CD4-positive, alpha-beta memory T cell (primary cell): ENCODE data around the gene MAN1C1. TPM values are rescaled to one million over a fixed set of nuclear protein-coding genes. Genes with fewer than 3 reads are reported as not detected.
"Not testable (repeated sequence)": the region's sequence is repeated elsewhere in the genome, so short reads cannot be mapped to it uniquely, and the experiment has no call there.

Experiments
- CTCF ChIA-PET: fragments of 350-600 bp; sonication (Branson Sonifier 250); formaldehyde crosslinking; loops from one replicate; lab custom pipeline; 2021; ENCODE audit warnings: inconsistent platforms; ENCODE audit not compliant: partially characterized antibody; lab: Charles Lee
- POLR2A ChIA-PET: fragments of 350-600 bp; sonication (Branson Sonifier 250); formaldehyde crosslinking; loops from one replicate; lab custom pipeline; 2021; ENCODE audit not compliant: partially characterized antibody; lab: Charles Lee
- DNase-seq, 5 donors: peaks; one replicate each; pipeline versions ENCODE4 v3.0.0 to v3.0.0-alpha.2; 2020 to 2022; ENCODE audit warnings: mixed read lengths in 1 of 5
- H3K27ac ChIP-seq: one replicate; pipeline ENCODE4 v1.7.0; 2013; ENCODE audit warnings: low read depth, low read length
- H3K27me3 ChIP-seq: 2 replicates; pipeline ENCODE4 v1.7.0; 2013; ENCODE audit warnings: mild to moderate bottlenecking, low read length, moderate library complexity; ENCODE audit not compliant: insufficient read depth
- H3K36me3 ChIP-seq: 2 replicates; pipeline ENCODE4 v1.7.0; 2013; ENCODE audit warnings: mild to moderate bottlenecking, low read length, moderate library complexity; ENCODE audit not compliant: insufficient read depth
- H3K4me1 ChIP-seq: 2 replicates; pipeline ENCODE4 v1.7.0; 2013; ENCODE audit warnings: mild to moderate bottlenecking, low read length, moderate library complexity; ENCODE audit not compliant: insufficient read depth
- H3K4me3 ChIP-seq, 2 donors: one replicate each; pipeline ENCODE4 v1.7.0; 2013; ENCODE audit warnings: low read length in 2 of 2, mild to moderate bottlenecking in 1 of 2
- H3K9me3 ChIP-seq, 2 donors: one replicate each; pipeline ENCODE4 v1.7.0; 2013; ENCODE audit warnings: low read length in 2 of 2, control low read depth in 1 of 2; ENCODE audit not compliant: control insufficient read depth in 1 of 2
- H3K27ac Mint-ChIP-seq, 7 donors: one replicate each; pipeline ENCODE4 v1.8.0; 2020 to 2021; ENCODE audit warnings: mixed read lengths in 7 of 7, mild to moderate bottlenecking in 6 of 7, inconsistent platforms in 3 of 7, moderate library complexity in 3 of 7
- H3K27me3 Mint-ChIP-seq, 2 donors: one replicate each; pipeline ENCODE4 v1.8.0; 2020 to 2021; ENCODE audit warnings: mixed read lengths in 2 of 2
- H3K36me3 Mint-ChIP-seq, 2 donors: one replicate each; pipeline ENCODE4 v1.8.0; 2020 to 2021; ENCODE audit warnings: mixed read lengths in 2 of 2, inconsistent platforms in 1 of 2, mild to moderate bottlenecking in 1 of 2
- H3K4me1 Mint-ChIP-seq, 4 donors: one replicate each; pipeline ENCODE4 v1.8.0; 2020 to 2021; ENCODE audit warnings: mixed read lengths in 4 of 4, mild to moderate bottlenecking in 1 of 4
- H3K4me3 Mint-ChIP-seq, 8 donors: one replicate each; pipeline ENCODE4 v1.8.0; 2020 to 2021; ENCODE audit warnings: mixed read lengths in 8 of 8, mild to moderate bottlenecking in 7 of 8, moderate library complexity in 6 of 8, inconsistent platforms in 3 of 8
- H3K9me3 Mint-ChIP-seq, 8 donors: one replicate each; pipeline ENCODE4 v1.8.0; 2020 to 2021; ENCODE audit warnings: mixed read lengths in 8 of 8, mild to moderate bottlenecking in 5 of 8, inconsistent platforms in 3 of 8, moderate library complexity in 1 of 8
- intact Hi-C: fragments of 100-400 bp; cut with micrococcal nuclease; formaldehyde crosslinking; loops from one replicate; pipeline ENCODE4 v1.15.1; 2023
- polyA plus RNA-seq, 2 donors: library from polyadenylated mRNA; unstranded; fragments of 300-500 nt; fragmentation: Illumina TruSeq; gene quantifications; one replicate each; pipeline ENCODE4 v1.2.3, GENCODE V29; 2021
- total RNA-seq, 2 experiments: library from RNA; stranded (reverse); gene quantifications; one replicate each; pipeline ENCODE4 v1.2.3, GENCODE V29; 2021

The MAN1C1 gene
- total and polyA plus RNA-seq, 4 experiments from 2014 or later, result 3.6 to 45.1 (median 26.5) TPM

DNA sequence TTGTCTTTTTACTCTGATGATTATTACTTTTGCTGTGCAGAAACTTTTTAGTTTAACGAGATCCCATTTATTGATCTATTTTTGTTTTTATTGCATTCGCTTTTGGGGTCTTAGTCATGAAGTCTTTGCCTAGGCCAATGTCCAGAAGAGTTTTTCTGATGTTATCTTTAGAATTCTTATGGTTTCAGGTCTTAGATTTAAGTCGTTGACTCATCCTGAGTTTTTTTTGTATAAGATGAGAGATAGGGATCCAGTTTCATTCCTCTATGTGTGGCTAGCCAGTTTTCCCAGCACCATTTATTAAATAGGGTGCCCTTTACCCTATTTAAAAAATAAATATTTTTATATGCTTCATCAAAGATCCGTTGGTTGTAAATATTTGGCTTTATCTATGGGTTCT, 13.2 kb downstream of the MAN1C1 start:
- POLR2A ChIA-PET, result no interaction called here
- intact Hi-C loops, result no loop called here
- no peaks in the 10 kb centered on the region for H3K27me3 ChIP-seq
- H3K27ac ChIP-seq, result no peak overlapping the region
- no peaks in the 10 kb centered on the region for H3K36me3 ChIP-seq
- H3K4me1 ChIP-seq, result peaks cover 65% of the 10 kb centered on the region
- Mint-ChIP-seq H3K27me3 (no peaks in the 10 kb centered on the region), H3K4me1 (peaks cover 51 to 89% (median 70%) of the 10 kb centered on the region in 4 donors), H3K9me3 (peaks cover 0 to 4% (median 0%) of the 10 kb centered on the region in 8 donors), H3K36me3 (peaks cover 11 to 16% of the 10 kb centered on the region in 2 donors), H3K4me3 (peak overlapping the region; percentile 50 to 93 (median 61)), H3K27ac (peak overlapping the region in 6 of 7 donors; percentile 55 to 96 (median 68))
- H3K9me3 ChIP-seq, result no peaks in the 10 kb centered on the region
- no peak overlapping the region for H3K4me3 ChIP-seq
- CTCF ChIA-PET, result interaction anchor here (3.2 kb wide), 1 partner anchor 10 kb away, joined by 25 read pairs; no protein-coding TSS in a partner anchor
- no peak for DNase-seq

DNA sequence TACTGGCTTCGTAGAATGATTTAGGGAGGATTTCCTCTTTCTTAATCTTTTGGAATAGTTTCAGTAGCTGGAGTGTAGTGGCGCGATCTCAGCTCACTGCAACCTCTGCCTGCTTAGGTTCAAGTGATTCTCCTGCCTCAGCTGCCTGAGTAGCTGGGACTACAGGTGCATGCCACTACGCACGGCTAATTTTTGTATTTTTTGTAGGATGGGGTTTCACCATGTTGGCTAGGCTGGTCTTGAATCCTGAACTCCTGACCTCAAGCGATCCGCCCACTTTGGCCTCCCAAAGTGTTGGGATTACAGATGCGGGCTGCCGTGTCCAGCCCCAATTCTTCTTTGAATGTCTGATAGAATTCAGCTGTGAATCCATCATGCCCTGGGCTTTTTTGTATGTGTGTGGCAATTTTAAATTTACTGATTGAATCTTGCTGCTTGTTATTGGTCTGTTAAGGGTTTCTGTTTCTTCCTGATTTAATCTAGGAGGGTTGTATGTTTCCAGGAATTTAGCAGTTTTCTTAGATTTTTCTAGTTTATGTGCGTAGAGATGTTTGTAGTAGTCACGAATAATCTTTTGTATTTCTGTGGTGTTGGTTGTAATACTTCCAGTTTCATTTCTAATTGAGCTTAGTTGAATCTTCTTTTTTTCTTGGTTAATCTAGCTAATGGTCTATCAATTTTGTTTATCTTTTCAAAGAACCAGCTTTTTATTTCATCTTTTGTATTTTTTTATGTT, 15.3 kb downstream of the MAN1C1 start:
- Histone ChIP-seq H3K4me3 (peak overlapping the region in 1 of 2 donors; percentile 33), H3K27me3 (no peaks in the 10 kb centered on the region), H3K4me1 (peaks cover 64% of the 10 kb centered on the region), H3K36me3 (no peaks in the 10 kb centered on the region), H3K27ac (peak overlapping the region; percentile 57), H3K9me3 (no peaks in the 10 kb centered on the region)
- intact Hi-C loops, result loop anchor here (2.0 kb wide), 1 partner anchor 13 kb away; no protein-coding TSS in a partner anchor
- CTCF ChIA-PET, result interaction anchor here (0.9 to 3.2 kb wide), 6 partner anchors 9 to 195 kb away, joined by 3 to 25 read pairs (median 7); no protein-coding TSS in a partner anchor
- Mint-ChIP-seq H3K36me3 (peaks cover 18 to 20% of the 10 kb centered on the region in 2 donors), H3K4me3 (peak overlapping the region; percentile 73 to 93 (median 84)), H3K4me1 (peaks cover 49 to 74% (median 60%) of the 10 kb centered on the region in 4 donors), H3K9me3 (peaks cover 0 to 10% (median 6%) of the 10 kb centered on the region in 8 donors), H3K27me3 (no peaks in the 10 kb centered on the region), H3K27ac (peak overlapping the region; percentile 59 to 98 (median 95))
- POLR2A ChIA-PET, result interaction anchor here (0.8 to 2.7 kb wide), 9 partner anchors 9 to 191 kb away, joined by 3 to 29 read pairs (median 9); partner anchors contain the start of gene MAN1C1
- peak in 2 of 5 donors; percentile 29 to 33 for DNase-seq

DNA sequence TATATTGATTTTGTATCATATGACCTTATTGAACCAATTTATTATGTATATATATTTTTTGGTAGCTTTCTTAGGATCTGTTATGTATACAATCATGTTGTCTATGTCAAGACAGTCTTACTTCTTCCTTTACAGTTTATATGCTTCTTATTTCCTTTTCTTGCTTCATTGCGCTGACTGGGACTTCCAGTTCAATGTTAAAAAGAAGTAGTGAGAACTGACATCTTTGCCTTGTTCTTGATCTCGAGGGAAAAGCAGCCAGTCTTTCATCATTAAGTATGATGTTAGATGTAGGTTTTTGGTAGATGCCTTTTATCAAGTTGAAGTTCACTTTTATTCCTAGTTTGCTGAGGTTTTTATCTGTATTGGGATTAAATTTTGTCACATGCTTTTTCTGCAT, 17.5 kb downstream of the MAN1C1 start:
- Histone ChIP-seq H3K27ac (no peak overlapping the region), H3K27me3 (no peaks in the 10 kb centered on the region), H3K4me3 (no peak overlapping the region), H3K4me1 (peaks cover 57% of the 10 kb centered on the region), H3K36me3 (no peaks in the 10 kb centered on the region), H3K9me3 (no peaks in the 10 kb centered on the region)
- Mint-ChIP-seq H3K9me3 (peaks cover 0 to 19% (median 15%) of the 10 kb centered on the region in 8 donors), H3K27me3 (no peaks in the 10 kb centered on the region), H3K4me3 (peak overlapping the region in 5 of 8 donors; percentile 31 to 73 (median 49)), H3K27ac (peak overlapping the region; percentile 26 to 82 (median 59)), H3K36me3 (peaks cover 28 to 32% of the 10 kb centered on the region in 2 donors), H3K4me1 (peaks cover 43 to 73% (median 60%) of the 10 kb centered on the region in 4 donors)
- POLR2A ChIA-PET, result interaction anchor here (1.0 kb wide), 1 partner anchor 13 kb away, joined by 3 read pairs; no protein-coding TSS in a partner anchor
- no peak for DNase-seq
- CTCF ChIA-PET, result no interaction called here
- intact Hi-C loops, result no loop called here

DNA sequence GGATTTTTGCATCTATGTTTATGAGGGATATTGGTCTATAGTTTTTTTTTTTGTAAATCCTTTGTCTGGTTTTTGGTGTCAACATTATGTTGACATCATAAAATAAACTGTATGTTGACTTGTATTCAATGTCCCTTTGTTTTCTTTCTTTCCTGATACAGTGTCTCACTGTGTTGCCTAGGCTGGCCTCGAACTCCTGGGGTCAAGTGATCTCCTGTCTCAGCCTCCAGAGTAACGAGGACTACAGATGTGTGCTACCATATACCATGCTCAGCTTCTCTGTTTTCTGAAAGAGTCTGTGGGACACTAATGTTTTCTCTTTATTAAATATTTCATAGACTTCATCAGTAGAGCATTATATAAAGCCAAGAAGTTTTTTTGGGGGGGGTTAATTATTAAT, 18.3 kb downstream of the MAN1C1 start:
- Histone ChIP-seq H3K27me3 (no peaks in the 10 kb centered on the region), H3K27ac (no peak overlapping the region), H3K36me3 (no peaks in the 10 kb centered on the region), H3K9me3 (no peaks in the 10 kb centered on the region), H3K4me3 (no peak overlapping the region), H3K4me1 (peaks cover 55% of the 10 kb centered on the region)
- ChIA-PET CTCF (no interaction called here), POLR2A (interaction anchor here (1.7 kb wide), 1 partner anchor 18 kb away, joined by 6 read pairs; the partner anchor contains the start of gene MAN1C1)
- no peaks in the 10 kb centered on the region for H3K27me3 Mint-ChIP-seq
- DNase-seq, result no peak
- H3K27ac Mint-ChIP-seq, result peak overlapping the region in 2 of 7 donors; percentile 58 to 59
- intact Hi-C loops, result no loop called here
- H3K9me3 Mint-ChIP-seq, result peaks cover 0 to 23% (median 18%) of the 10 kb centered on the region in 8 donors
- peaks cover 39 to 70% (median 56%) of the 10 kb centered on the region in 4 donors for H3K4me1 Mint-ChIP-seq
- H3K36me3 Mint-ChIP-seq, result peaks cover 32 to 37% of the 10 kb centered on the region in 2 donors
- peak overlapping the region in 2 of 8 donors; percentile 41 for H3K4me3 Mint-ChIP-seq

DNA sequence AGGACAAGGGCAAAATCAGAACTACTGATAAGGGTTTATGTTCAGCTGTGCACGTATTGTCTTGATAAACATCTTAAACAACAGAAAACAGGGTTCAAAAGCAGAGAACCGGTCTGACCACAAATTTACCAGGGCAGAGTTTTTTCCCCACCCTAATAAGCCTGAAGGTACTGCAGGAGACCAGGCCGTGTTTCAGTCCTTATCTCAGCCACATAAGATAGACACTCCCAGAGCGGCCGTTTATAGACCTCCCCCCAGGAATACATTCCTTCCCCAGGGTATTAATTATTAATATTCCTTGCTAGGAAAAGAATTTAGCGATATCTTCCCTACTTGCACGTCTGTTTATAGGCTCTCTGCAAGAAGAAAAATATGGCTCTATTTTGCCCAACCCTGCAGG, 19.6 kb downstream of the MAN1C1 start:
- Mint-ChIP-seq H3K9me3 (peaks cover 0 to 23% (median 18%) of the 10 kb centered on the region in 8 donors), H3K36me3 (peaks cover 32 to 37% of the 10 kb centered on the region in 2 donors), H3K4me3 (peak overlapping the region in 1 of 8 donors; percentile 22), H3K27ac (peak overlapping the region in 3 of 7 donors; percentile 15 to 81 (median 42)), H3K4me1 (peaks cover 41 to 69% (median 58%) of the 10 kb centered on the region in 4 donors)
- H3K27me3 Mint-ChIP-seq, H3K27me3 ChIP-seq, DNase-seq, H3K4me3 ChIP-seq, H3K36me3 ChIP-seq, H3K27ac ChIP-seq, intact Hi-C loops, H3K9me3 ChIP-seq: not testable (repeated sequence)
- ChIA-PET POLR2A (interaction anchor here (1.7 kb wide), 2 partner anchors 19 to 139 kb away, joined by 3 to 6 read pairs; partner anchors contain the start of gene MAN1C1), CTCF (interaction anchor here (0.9 kb wide), 1 partner anchor 17 kb away, joined by 4 read pairs; no protein-coding TSS in a partner anchor)
- H3K4me1 ChIP-seq, result peaks cover 55% of the 10 kb centered on the region

DNA sequence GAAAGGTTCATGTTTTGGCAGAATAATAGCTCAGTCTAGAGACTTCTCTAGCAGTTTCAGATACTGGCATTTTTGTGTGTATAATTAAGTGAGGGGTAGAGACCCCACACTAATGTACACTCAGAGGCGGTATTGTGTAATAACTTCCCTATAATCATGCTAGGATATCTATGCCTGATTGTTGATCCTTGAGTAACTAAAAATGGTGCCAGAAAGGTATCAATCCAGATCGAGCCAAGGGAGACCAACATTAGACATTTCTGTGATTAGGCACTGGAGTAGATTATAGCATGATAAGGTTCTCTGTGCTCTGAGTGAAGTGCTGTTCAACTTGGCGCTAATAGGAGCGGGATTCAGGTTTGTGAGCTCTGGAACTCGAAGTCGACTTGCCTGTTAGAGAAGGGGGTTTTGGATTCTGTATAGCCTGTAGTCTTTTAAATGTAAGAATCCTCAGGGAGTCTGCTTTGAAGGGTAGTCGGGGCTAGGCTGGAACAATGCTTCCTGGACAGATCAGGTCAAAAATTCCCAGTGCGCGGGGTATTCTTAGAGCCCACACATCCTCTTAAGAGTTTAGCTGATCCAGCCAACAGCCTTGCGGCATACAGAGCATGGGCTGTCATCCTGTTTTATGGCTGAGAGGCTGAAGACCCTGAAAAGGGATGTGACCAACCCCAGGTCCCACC, 24.2 kb downstream of the MAN1C1 start:
- no peak for DNase-seq
- peaks cover 62% of the 10 kb centered on the region for H3K4me1 ChIP-seq
- intact Hi-C loops, result no loop called here
- H3K27me3 ChIP-seq, result no peaks in the 10 kb centered on the region
- Mint-ChIP-seq H3K27me3 (no peaks in the 10 kb centered on the region), H3K27ac (peak overlapping the region; percentile 87 to 99 (median 94)), H3K36me3 (peaks cover 30 to 46% of the 10 kb centered on the region in 2 donors), H3K4me1 (peaks cover 46 to 75% (median 58%) of the 10 kb centered on the region in 4 donors), H3K4me3 (peak overlapping the region in 5 of 8 donors; percentile 24 to 92 (median 49)), H3K9me3 (peaks cover 0 to 20% (median 16%) of the 10 kb centered on the region in 8 donors)
- H3K36me3 ChIP-seq, result no peaks in the 10 kb centered on the region
- CTCF ChIA-PET, result interaction anchor here (0.8 to 4.5 kb wide), 7 partner anchors 9 to 32 kb away, joined by 3 to 63 read pairs (median 12); no protein-coding TSS in a partner anchor
- H3K4me3 ChIP-seq, result no peak overlapping the region
- POLR2A ChIA-PET, result interaction anchor here (0.6 to 7.9 kb wide), 5 partner anchors 9 to 134 kb away, joined by 4 to 151 read pairs (median 7); partner anchors contain the start of gene MAN1C1
- H3K9me3 ChIP-seq, result no peaks in the 10 kb centered on the region
- H3K27ac ChIP-seq, result no peak overlapping the region
